GM21576 (cell line): ENCODE results near the gene CNN1.

Source experiments
- ATAC-seq: cut with Tn5 transposase; IDR thresholded peaks from one replicate; pipeline ENCODE4 v1.9.1; 2021; ENCODE audit warnings: mild to moderate bottlenecking, moderate library complexity; ENCODE audit not compliant: unreplicated experiment

The CNN1 gene

DNA sequence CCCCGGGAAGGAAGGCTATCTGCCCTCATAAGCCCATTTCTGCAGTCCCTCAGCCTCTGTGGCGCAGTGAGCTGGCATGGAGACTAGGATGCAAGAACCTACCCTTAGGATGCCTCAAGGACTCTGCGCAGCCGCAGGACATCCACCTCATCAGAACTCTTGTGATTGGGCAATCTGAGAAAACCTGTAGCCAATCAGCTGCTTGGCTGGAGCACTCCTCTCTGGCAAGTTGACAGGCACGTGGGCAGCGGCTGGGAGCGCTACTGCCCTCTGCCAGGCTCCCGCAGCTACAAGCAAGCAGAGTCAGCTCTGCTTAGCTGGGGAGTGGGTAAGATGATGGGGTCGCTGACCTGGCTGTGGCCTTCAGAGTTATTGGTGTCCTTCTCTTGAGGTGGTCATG is 8.2 kb upstream of the CNN1 start:
- ATAC-seq, result no peak

DNA sequence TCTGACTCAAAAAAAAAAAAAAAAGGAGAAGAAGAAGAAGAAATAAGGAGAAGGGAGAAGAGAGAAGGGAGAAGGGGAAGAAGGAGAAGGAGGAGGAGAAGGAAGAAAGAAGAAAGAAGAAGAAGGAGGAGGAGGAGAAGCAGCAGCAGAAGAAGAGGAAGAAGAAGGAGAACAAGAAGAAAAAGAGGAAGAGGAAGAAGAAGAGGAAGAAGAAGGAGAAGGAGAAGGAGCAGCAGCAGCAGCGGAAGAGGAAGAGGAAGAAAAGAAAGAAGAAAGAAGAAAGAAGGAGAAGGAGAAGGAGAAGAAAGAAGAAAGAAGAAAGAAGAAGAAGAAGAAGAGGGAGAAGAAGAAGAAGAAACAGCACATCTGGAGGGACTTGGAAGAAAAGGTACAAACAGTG is 4.1 kb upstream of the CNN1 start:
- ATAC-seq, result no peak

DNA sequence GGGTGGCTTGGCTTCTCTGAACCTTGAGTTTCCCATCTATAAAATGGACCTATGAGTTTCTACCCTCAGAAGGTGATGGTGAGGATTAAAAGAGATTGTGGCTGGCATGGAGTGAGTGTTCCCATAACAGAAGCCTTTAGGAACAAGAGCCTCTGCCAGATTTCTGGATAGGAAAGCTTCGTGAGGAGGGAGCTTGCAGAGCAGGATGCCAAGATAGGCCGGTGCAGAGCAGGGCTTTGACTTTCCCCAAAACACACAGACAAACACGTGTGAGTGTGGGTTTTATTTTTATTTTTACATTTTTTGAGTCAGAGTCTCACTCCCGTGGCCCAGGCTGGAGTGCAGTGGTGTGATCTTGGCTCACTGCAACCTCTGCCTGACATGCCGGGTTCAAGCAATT is 3.7 kb upstream of the CNN1 start:
- ATAC-seq, result no peak

DNA sequence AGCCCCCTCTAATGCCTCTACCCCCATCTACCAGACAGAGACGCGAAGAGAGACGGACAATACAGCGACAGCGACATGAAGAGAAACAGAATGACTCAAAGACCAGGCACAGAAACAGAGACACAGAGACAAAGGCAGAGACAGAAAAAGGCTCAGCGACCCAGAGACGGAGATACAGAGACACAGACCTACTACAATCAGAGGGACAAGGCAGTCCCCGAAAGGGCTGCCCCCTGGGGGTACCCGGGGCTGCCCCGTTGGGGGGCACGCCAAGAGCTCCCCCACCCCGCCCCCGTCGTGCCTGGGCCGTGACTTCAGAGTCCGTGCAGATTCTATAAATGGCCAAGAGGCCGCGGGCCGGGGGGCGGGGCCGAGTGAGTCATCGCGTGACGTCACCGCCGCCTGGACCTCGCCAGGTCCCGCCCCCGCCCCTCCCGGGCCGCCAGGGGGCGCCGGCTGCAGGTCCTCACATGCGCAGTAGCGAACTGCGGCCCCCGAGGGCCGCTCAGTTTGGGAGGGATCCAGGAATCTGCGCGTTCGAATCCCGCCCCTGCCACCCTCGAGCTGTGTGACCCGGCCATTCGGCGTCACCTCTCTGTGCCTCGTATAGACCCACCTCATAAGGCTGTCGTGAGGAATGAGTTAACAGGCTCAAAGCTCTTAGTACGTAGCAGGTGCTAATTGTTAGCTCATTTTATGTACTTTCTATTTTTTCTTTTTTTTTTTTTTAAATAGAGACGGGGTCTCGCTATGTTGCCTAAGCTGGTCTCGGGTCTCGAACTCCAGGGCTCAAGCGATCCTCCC is 2.7 kb upstream of the CNN1 start:
- peak; percentile 57 for ATAC-seq

DNA sequence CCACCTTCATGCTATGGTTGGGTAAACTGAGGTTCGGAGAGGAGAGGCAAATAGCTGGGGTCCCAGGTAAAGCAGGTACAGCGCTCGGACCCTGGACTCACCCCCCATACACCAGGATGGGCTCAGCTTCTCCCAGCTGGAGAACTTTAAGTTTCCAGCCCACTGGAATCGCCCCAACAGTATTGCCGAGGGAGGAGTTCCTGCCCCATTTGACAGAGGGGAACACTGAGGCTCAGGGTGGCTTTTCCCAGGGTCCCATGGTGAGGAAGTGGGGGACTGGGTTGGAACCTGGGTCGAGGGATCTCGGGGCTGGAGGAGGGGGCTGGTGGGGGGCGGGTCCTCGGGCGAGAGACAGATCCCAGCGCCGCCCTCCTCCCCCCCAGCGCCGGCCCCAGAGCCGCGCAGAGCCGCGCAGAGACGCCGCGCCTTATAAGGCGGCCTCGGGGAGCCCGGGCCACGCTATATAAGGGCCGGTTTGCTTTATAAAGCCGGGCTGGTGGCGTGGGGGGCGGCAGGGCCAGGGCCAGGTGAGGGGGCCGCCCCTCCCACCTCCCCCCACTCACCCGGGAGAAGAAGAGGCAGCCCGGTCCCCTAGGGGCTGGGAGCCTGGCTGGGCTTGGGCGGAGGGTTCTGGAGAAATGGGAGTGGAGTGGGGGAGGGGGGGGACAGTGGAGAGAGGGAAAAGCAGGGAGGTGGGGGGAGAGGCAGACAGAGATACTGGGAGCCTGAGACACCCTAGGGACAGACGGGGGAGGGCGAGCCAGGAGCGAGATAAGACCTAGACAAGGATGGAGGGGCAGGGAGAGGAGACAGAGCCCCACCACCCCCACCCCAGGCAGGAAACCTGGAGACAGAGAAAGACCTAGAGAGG is 1.1 kb downstream of the CNN1 start:
- no peak for ATAC-seq

DNA sequence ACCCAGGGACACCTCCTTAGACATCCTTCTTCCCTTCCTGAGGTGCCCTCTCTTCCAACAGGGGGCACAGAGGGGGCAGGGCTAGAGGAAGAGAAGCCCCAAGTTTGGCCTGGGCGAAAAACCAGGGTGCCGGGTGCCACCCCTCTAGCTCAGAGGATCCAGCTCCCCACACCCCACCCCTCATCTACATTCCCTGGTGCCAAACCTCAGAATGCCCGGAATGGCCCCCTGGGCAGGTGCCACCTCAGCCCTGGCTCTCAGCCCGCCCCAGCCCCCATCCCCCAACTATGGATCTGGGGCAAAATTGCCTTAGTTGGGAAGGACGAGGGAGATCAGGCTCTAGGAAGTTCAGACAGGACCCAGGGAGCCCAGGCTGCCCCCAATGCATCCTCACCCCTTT is 2.0 kb downstream of the CNN1 start:
- no peak for ATAC-seq

DNA sequence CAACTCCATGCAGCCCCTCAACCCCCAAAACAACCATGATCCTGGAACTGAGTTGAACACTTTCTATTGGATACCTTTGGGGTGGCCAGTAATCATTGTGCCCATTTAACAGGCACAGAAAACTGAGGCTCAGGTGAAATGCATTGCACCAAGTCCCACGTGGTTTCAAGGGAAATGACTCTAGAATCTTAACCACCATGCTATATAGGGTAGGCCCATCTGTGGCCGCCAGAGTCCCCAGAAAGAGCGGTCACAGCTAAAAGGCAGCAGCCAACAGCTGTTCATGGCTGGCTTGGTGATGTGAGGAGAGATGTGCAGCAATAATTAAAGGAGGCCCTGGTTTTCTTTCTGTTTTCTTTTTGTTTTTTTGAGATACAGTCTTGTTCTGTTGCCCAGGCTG is 2.6 kb downstream of the CNN1 start:
- no peak for ATAC-seq

DNA sequence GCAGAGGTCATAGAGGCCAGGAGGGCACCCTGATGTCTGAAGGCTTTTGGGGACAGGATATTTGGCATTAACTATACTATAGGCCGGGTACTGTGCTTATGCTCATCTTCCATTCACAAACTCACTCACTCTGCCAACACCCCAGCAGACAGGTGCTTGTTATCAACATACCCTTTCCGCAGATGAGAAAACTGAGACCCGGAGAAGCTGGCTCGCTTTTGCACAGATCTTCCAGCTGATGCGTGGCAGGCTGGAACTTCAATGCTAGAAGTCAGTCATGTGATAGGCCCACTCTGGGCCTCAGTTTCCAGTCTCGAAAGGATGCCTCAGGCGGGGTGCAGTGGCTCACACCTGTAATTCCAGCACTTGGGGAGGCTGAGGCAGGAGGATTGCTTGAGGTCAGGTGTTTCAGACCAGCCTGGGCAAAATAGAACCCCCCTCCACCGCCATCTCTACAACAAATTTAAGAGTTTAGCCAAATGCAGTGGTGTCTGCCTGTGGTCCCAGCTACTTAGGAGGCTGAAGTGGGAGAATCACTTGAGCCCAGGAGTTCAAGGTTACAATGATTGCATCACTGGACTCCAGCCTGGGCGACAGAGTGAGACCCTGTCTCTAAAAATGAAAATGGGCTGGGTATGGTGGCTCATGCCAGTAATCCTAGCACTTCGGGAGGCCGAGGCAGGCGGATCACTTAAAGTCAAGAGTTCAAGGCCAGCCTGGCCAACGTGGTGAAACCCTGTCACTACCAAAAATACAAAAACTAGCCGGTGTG is 9.5 kb downstream of the CNN1 start:
- ATAC-seq, result no peak

DNA sequence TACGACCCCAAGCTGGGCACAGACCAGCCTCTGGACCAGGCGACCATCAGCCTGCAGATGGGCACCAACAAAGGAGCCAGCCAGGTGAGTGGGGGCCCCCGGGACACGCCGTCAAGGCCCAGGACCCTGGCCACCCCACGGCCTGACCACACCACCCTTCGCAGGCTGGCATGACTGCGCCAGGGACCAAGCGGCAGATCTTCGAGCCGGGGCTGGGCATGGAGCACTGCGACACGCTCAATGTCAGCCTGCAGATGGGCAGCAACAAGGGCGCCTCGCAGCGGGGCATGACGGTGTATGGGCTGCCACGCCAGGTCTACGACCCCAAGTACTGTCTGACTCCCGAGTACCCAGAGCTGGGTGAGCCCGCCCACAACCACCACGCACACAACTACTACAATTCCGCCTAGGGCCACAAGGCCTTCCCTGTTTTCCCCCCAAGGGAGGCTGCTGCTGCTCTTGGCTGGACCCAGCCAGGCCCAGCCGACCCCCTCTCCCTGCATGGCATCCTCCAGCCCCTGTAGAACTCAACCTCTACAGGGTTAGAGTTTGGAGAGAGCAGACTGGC is 10.8 kb downstream of the CNN1 start:
- ATAC-seq, result no peak

DNA sequence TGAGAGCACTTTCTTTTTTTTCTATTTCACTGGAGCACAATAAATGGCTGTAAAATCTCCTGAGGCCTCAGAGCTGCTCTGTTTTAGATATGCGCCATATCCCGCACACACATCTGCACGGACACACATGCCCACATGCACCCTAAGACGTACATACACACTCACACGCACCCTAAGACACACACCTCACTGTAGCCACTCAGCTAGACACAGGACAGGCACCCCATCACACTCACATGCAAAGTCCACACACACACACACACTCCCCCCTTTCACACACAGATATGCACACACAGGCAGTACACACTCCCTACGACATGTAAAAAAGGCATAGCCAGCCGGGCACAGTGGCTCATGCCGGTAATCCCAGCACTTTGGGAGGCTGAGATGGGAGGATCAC is 11.6 kb downstream of the CNN1 start:
- no peak for ATAC-seq

DNA sequence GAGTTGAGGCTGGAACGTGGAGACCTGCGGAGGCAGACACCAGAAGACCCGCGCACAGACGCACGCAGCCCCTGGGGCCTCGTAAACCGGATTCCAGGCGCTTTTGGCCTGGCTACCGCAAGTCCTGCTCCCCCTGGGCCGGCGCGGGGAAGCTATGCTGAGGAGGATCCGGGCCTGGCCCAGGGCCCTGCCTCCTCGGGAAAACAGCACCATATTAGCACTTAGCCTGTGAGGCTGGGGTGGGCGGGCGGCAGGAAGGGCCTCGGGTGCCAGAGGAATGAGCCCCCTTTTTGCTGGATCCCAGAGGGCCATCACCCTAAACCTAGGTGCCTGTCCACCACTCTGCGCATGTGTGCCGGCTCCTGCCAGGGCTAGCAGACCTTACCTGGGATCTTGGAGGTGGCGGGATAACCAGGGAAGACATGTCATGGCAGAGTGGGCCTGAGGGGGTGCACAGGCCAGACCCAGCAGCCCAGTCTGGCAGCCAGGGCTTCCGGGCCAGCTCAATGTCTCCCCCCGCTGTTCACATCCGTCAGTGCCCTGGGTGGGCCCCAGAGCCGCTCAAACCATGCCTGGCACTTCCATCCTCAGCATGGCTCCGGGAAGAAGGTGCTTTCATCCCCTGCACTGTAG is 13.1 kb downstream of the CNN1 start:
- ATAC-seq, result no peak

DNA sequence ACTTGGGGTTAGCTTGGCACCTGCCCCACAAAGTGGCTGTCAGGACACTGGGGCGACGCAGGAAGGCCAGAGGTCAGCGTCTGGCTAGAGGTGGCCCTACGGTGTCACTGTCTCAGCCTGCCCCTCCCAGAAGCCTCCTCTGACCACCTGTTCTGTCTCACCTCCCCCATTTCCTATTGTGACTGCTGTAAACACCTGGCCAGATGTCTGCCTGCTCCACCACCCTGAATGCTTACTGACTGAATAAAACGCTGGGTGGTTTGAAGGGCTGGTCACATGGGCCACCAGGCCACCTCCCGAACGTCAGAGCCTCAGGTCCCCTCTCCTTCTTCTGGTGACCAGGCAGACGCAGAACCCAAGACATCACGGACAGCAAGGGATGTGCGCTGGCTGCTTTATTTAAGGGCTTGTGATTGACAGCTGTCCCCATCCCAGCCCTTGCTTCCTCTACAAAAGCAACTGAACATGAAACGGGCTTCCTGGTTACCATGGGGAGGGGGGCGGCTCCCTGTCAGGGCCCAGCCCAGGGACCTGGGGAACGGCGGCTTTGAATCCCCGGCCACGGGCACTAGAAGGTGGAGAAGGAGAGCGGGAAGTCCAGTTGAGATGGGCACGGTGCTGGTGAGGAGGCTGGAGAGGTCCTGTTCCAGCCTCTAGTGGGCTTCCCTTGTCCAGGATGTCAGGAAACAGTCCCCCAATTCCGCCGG is 14.2 kb downstream of the CNN1 start:
- ATAC-seq, result no peak

DNA sequence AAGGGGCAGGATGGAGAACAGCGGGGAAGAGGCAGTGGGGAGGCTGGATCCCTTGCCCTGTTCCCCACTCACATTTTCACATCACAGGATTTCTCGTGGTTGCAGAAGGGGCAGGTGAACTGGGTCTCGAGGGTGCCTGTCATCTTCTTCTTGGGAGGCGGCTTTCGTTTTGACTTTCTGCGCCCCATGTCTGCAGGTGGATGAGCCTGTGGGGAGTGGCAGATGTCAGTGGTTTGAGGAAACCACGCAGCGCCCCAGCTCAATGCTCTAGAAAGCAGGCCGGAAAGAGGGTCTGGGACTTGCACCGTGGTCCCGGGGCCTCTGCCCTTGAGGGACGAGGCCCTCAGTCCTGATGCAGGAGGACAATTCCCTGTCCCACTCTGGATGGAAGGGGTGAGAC is 15.5 kb downstream of the CNN1 start:
- ATAC-seq, result no peak

DNA sequence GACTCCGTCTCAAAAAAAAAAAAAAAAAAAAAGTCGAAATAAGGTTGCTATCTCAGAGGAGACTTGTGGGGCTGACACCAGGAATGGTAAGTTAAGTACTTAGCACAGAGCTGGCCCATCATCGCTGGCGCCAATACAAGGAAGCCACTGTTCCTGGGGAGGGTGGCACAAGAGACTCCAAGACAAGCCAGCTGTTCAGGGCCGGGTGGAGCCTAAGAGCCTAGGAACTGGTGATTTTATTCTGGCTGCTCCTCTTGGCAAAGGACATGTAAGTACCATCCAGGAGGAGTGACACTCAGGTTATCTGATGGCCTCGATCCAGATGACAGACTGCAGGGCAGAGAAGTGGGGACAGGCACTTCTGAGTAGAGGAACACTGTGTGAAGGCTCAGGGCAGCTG is 16.6 kb downstream of the CNN1 start:
- ATAC-seq, result no peak

DNA sequence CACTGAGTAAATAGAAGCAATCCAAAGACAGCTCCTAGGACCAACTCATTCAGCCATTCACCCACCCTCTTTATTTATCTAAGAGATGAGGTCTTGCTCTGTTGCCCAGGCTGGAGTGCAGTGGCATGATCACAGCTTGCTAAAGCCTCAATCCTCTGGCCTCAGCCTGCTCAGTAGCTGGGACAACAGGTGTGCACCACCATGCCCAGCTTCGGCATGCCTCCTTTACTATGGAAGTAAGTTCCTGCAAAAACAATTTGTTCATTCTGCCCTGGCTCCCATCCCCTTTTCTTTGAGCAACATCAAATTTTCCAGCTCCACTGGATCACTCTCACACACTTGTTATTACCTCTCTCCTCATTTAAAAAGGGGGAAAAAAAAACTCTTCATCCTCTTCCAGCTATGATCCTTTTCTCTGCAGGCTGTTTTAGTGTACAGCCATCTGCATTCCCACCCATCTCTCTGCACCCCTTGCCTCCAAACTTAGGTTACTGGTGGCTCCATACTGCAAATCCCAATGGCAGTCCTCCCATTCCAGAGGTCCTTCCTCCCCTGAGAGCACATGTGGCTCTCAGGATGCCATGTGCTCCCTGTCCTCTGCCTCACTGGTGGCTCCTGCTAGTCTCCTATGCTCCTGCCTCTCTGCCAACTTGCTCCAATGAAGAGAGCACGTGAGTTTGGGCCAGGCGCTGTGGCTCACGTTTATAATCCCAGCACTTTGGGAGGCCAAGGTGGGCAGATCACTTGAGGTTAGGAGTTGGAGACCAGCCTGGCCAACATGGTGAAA is 18.2 kb downstream of the CNN1 start:
- ATAC-seq, result no peak

DNA sequence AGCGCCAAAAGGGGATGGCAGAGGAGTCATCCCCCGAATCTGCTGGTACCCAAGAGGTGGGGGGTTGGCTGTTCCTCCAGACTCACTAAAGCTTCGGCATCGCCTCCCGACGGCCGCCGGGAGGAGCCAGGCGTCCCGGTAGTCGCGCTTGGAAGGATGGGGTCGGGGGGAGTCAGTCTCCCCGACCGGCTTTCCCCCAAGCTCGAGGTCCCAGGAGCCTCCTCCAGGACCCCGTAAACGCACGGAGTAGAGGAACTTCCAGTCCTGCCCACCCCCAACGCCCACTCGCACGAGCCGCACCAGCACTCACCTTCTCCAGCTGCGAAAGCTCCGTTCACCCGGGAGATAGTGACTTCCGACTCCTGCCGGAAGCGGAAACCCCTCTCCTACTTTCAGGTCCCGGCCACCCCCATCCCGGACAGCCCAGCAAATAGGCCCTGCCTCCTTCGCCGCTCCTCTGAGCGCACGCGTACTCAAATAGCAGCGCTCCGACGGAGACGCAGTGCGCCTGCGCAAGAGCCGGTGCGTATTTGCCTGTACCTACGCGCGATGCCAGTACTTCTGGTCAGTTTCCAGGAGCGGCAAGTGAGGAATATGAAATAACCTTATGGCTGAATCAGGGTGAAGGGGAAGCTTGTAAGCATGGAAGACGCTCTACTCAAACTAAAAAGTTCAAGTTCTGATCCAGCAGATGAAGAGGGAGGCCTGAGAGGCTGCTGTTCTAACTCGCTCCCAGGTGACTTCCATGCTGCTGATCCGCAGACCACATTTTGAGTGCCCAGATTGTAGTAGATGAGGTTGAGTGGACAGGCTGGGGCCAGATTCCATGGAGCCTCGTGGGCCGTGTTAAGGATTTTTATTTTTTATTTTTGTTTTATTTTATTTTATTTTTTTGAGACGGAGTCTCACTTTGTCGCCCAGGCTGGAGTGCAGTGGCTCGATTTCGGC is 20.5 kb downstream of the CNN1 start, which contains the start of gene ELOF1:
TSS of gene ELOF1 (minus strand) at position 350 of the 948 bp plus-strand sequence. CDS start 4,883 bp downstream, outside the sequence.
- ATAC-seq, result peak; percentile 67

DNA sequence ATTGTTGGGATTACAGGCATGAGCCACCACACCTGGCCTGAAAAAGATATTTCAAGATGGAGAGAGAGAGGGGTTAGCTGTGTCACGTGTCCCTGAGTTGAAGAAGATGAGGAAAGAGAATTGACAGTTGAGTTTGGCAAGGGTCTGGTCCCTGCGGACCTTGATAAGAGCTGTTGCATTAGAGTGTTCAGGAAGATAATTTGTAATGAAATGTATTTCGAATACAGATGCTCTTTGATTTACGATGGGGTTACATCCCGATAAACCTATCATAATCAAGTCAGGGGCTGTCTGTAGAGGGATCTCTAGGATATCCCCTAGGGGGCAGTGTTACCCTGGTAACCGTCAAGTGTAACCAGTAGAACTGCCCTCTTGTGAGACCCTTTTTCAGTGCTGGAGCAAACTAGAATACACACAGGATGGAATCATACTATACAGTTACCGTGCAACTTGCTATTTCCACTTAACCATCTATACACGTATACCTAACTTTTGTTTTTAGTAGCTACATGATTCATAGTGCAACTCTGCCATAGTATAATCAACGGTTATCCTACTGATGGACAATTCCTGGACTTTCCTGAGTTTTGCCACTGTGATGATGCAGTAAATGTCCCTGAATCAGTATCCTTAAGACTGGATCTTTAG is 21.9 kb downstream of the CNN1 start:
- no peak for ATAC-seq

DNA sequence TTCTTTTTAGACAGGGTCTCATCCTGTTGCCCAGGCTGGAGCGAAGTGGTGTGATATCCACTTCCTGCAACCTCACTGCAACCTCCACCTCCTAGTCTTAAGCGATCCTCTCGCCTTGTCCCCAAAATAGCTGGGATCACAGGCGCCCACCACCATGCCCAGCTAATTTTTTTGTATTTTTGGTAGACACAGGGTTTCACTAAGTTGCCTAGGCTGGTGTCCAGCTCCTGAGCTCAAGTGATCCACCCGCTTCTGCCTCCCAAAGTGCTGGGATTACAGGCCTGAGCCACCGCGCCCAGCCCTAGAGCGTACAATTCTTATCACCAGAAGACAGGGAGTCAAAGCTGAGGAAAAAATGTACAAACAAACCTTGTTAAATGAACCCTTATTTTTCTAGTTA is 24.9 kb downstream of the CNN1 start:
- ATAC-seq, result no peak
